ENCODE results near the gene PRKD1.

DNA sequence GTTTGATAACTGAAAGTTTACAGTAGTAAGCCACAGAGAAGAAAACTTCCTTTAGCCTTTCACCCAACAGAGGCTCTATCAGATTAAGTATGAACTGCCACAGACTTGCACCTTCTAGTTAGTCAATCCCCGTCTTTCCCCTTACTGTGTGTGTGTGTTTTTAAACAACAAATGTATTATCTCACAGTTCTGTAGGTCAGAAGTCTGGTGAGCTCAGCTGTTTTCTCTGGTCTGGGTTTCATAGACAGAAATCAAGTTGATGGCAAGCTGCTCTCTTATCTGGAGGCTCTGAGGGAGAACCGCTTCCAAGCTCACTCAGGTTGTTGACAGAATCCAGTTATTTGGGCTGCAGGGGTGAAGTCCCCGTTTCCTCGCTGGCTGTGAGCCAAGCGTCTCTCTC lies 320.5 kb downstream of the PRKD1 start:
- TF ChIP-seq, protein P1, sequence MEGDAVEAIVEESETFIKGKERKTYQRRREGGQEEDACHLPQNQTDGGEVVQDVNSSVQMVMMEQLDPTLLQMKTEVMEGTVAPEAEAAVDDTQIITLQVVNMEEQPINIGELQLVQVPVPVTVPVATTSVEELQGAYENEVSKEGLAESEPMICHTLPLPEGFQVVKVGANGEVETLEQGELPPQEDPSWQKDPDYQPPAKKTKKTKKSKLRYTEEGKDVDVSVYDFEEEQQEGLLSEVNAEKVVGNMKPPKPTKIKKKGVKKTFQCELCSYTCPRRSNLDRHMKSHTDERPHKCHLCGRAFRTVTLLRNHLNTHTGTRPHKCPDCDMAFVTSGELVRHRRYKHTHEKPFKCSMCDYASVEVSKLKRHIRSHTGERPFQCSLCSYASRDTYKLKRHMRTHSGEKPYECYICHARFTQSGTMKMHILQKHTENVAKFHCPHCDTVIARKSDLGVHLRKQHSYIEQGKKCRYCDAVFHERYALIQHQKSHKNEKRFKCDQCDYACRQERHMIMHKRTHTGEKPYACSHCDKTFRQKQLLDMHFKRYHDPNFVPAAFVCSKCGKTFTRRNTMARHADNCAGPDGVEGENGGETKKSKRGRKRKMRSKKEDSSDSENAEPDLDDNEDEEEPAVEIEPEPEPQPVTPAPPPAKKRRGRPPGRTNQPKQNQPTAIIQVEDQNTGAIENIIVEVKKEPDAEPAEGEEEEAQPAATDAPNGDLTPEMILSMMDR (conservative IDR thresholded peaks at IDR 0.05; ENCODE audit: low read depth, low read length) = no peak
- no peak for TF ChIP-seq EZH2 (IDR thresholded peaks at IDR 0.05; ENCODE audit: low read length, unreplicated experiment)
